ENCODE measurements around the gene ACRBP. TPM values are rescaled to one million over a fixed set of nuclear protein-coding genes. Genes with fewer than 3 reads are reported as not detected.

The ACRBP gene
- total and polyA plus RNA-seq, 4 donors, result 0.39 to 1.5 (median 0.65) TPM

- DNase-seq (ENCODE audit: low spot score), result no peak
- 53% methylated on average over 7 of the region's 7 CpGs for whole genome bisulfite sequencing
- Histone ChIP-seq H3K9me3 (ENCODE audit: control insufficient read depth in 4 of 4, low read length in 3 of 4) (no peaks in the 10 kb centered on the region), H3K4me3 (ENCODE audit: low read depth in 1 of 3, low read length in 3 of 3) (no peak overlapping the region), H3K27me3 (ENCODE audit: control insufficient read depth in 4 of 4, insufficient read depth in 4 of 4, low read length in 3 of 4) (no peaks in the 10 kb centered on the region), H3K9ac (ENCODE audit: low read depth in 1 of 2, low read length in 2 of 2) (no peak overlapping the region), H3K27ac (ENCODE audit: low read depth in 1 of 2, low read length in 2 of 2) (no peak overlapping the region), H3K4me1 (ENCODE audit: control insufficient read depth in 4 of 4, insufficient read depth in 4 of 4, low read length in 3 of 4) (peaks cover 0 to under 1% (median under 1%) of the 10 kb centered on the region in 4 donors), H3K36me3 (ENCODE audit: control insufficient read depth in 4 of 4, insufficient read depth in 3 of 4, low read depth in 1 of 4, low read length in 3 of 4) (no peaks in the 10 kb centered on the region)
- TF ChIP-seq NR2F2 (IDR thresholded peaks at IDR 0.05) (no peak), REST (IDR thresholded peaks at IDR 0.05) (no peak), ATF3 (IDR thresholded peaks at IDR 0.05) (no peak), EGR1 (IDR thresholded peaks at IDR 0.05; ENCODE audit: low read depth in 2 of 2) (no peak), RXRA (IDR thresholded peaks at IDR 0.05) (no peak), RAD21 (IDR thresholded peaks at IDR 0.05) (no peak), HNF4A (conservative IDR thresholded peaks at IDR 0.05) (no peak), GABPA (IDR thresholded peaks at IDR 0.05 in 1 of 2, conservative IDR thresholded peaks at IDR 0.05 in 1 of 2) (no peak), JUND (IDR thresholded peaks at IDR 0.05) (no peak), HNF4G (IDR thresholded peaks at IDR 0.05) (no peak), ZBTB33 (IDR thresholded peaks at IDR 0.05) (no peak), FOXA1 (IDR thresholded peaks at IDR 0.05) (no peak), YY1 (IDR thresholded peaks at IDR 0.05) (no peak), FOXA2 (IDR thresholded peaks at IDR 0.05) (no peak), CTCF (IDR thresholded peaks at IDR 0.05; ENCODE audit: low read depth, low read length, missing input control) (no peak), SP1 (IDR thresholded peaks at IDR 0.05) (no peak), TAF1 (conservative IDR thresholded peaks at IDR 0.05) (no peak)
These were observed 19.6 kb downstream of the ACRBP start for GRCh38 chr12:6627616-6628015.
